Peyer's patch (tissue), 4 donors: ENCODE results near the gene GGTA1.
"Not testable (repeated sequence)": the region's sequence is repeated elsewhere in the genome, so short reads cannot be mapped to it uniquely, and the experiment has no call there.

Experiments used
- CTCF ChIP-seq, 6 experiments: fragments of 450-650 bp in 4 of 6; fragments of 200-600 bp in 2 of 6; sonication (generic) in 1 of 6; IDR thresholded peaks; one replicate each; pipeline ENCODE4 v1.5.1; 2017 to 2019; ENCODE audit warnings: antibody characterized with exemption in 6 of 6, mild to moderate bottlenecking in 3 of 6, moderate library complexity in 1 of 6
- POLR2A ChIP-seq, 2 donors: fragments of 450-650 bp; IDR thresholded peaks; one replicate each; pipeline ENCODE4 v1.5.1; 2017; ENCODE audit warnings: antibody characterized with exemption in 2 of 2, mild to moderate bottlenecking in 2 of 2, moderate library complexity in 2 of 2

GRCh38 chr9:121513166-121513565 is 13.5 kb upstream of the GGTA1 start:
- TF ChIP-seq CTCF, POLR2A (IDR thresholded peaks at IDR 0.05): not testable (repeated sequence)
